ENCODE results near the gene GALM.

GRCh38 chr2:38754049-38754448, 88.1 kb downstream of the GALM start:
- TF ChIP-seq CTCF (IDR thresholded peaks at IDR 0.05; ENCODE audit: low read length) (no peak), EZH2 (IDR thresholded peaks at IDR 0.05; ENCODE audit: borderline replicate concordance, low read length) (no peak)
